Measurements from ENCODE around the gene TMTC4. TPM values are rescaled to one million over a fixed set of nuclear protein-coding genes. Genes with fewer than 3 reads are reported as not detected.

TMTC4 gene
- polyA plus RNA-seq, 2 of the 4 experiments (the other 2 are of a cell fraction) = 15.6 to 17.5 TPM

DNA sequence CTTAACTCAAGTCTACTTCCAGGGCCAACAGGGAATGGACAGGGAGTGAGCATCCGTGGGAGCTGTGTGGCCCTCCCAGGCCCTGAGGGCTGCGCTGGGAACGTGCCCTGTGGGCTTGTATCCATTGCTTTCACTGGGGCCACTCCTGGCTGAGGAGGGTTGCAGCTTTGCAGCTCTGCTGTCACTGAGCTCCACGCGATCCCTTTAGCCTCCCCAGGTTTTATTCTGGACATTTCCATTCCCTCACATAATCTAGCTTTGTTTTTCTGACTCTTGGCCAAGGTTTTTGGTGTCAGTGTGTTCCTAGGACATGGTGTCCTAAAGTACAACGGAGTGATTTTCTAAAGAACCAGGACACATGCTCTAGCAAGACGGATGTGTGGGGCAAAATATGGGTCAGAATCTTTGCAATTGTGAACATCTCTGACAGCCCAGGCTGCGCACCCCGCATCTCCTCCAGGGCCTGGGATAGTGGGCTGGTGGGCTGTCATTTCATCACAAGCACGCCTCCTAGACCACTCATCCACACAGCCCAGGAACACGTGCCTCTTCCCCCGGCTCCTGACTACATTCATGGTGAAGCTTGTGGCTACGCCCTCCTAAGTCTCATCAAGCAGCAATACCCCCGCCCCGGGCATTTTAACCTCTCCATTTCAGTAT is 114.0 kb downstream of the TMTC4 start:
- H3K4me2 ChIP-seq = no peak overlapping the region
- H3K9me3 ChIP-seq = no peaks in the 10 kb centered on the region
- no peak overlapping the region for H3K4me3 ChIP-seq
- FAIRE-seq = no peak
- CTCF ChIA-PET = interaction anchor here (1.0 to 1.9 kb wide), 3 partner anchors 12 to 46 kb away, joined by 3 to 8 read pairs (median 5); no protein-coding TSS in a partner anchor
- POLR2A ChIA-PET = no interaction called here
- no peak for TF ChIP-seq RNF2 (IDR thresholded peaks at IDR 0.05; ENCODE audit: borderline replicate concordance, low read depth)
- no peak for TF ChIP-seq POLR2A (IDR thresholded peaks at IDR 0.05; ENCODE audit: low read length)
- TF ChIP-seq MYC (IDR thresholded peaks at IDR 0.05; ENCODE audit: borderline replicate concordance, low read length) = no peak
- no peak for TF ChIP-seq TFCP2L1 (CRISPR knock-in tag; IDR thresholded peaks at IDR 0.05)
- no peak for TF ChIP-seq PHF8 (IDR thresholded peaks at IDR 0.05; ENCODE audit: borderline replicate concordance, low read depth)
- TF ChIP-seq ATOH8 (CRISPR knock-in tag; IDR thresholded peaks at IDR 0.05; ENCODE audit: low read depth) = no peak
- TF ChIP-seq CEBPB (IDR thresholded peaks at IDR 0.05) = no peak
- TF ChIP-seq CBX2 (IDR thresholded peaks at IDR 0.05; ENCODE audit: borderline replicate concordance, low read depth) = no peak
- no peak for TF ChIP-seq FOSL2 (IDR thresholded peaks at IDR 0.05)
- TF ChIP-seq FOSL2 (CRISPR knock-in tag; IDR thresholded peaks at IDR 0.05) = no peak
- no peak for TF ChIP-seq NR3C1 (IDR thresholded peaks at IDR 0.05)
- no peak for TF ChIP-seq RARB (CRISPR knock-in tag; IDR thresholded peaks at IDR 0.05)
- TF ChIP-seq MAX (IDR thresholded peaks at IDR 0.05) = no peak
- TF ChIP-seq, protein P1, sequence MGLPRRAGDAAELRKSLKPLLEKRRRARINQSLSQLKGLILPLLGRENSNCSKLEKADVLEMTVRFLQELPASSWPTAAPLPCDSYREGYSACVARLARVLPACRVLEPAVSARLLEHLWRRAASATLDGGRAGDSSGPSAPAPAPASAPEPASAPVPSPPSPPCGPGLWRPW (IDR thresholded peaks at IDR 0.05) = no peak
- ATAC-seq = no peak
- no peak overlapping the region for H3K27ac ChIP-seq
- 81% methylated on average over 15 of the region's 15 CpGs for WGBS (ENCODE audit: missing lambda C conversion rate)
- no peak for DNase-seq (ENCODE audit: low read depth in 1 of 2, low spot score in 1 of 2)
- peaks cover 10% of the 10 kb centered on the region; the same call in 2 of the 3 replicates for H3K4me1 ChIP-seq

- Histone ChIP-seq H3K4me1 (peaks cover 10% of the 10 kb centered on the region; the same call in 2 of the 3 replicates), H3K9me3 (no peaks in the 10 kb centered on the region), H3K27ac (no peak overlapping the region), H3K4me2 (no peak overlapping the region), H3K4me3 (no peak overlapping the region)
- no peak for DNase-seq (ENCODE audit: low read depth in 1 of 2, low spot score in 1 of 2)
- WGBS (ENCODE audit: missing lambda C conversion rate) = 87% methylated on average over 8 of the region's 8 CpGs
- CTCF ChIA-PET = interaction anchor here (1.0 to 1.9 kb wide), 3 partner anchors 13 to 45 kb away, joined by 3 to 8 read pairs (median 5); no protein-coding TSS in a partner anchor
- POLR2A ChIA-PET = no interaction called here
- FAIRE-seq = no peak
- no peak for TF ChIP-seq HOXB13 (CRISPR knock-in tag; IDR thresholded peaks at IDR 0.05; ENCODE audit: low read depth)
- no peak for TF ChIP-seq MYC (IDR thresholded peaks at IDR 0.05; ENCODE audit: borderline replicate concordance, low read length)
- TF ChIP-seq ZFP36 (IDR thresholded peaks at IDR 0.05; ENCODE audit: borderline replicate concordance, partially characterized antibody) = no peak
- no peak for TF ChIP-seq FOXS1 (CRISPR knock-in tag; IDR thresholded peaks at IDR 0.05)
- no peak for TF ChIP-seq EHMT2 (IDR thresholded peaks at IDR 0.05; ENCODE audit: low read depth)
- no peak for ATAC-seq
Observed at GRCh38 chr13:100559886-100560285, 114.7 kb downstream of the TMTC4 start.

Other genes starting within 250 kb of the TMTC4 start
- 6.1 and 8.6 TPM in 2 replicates for gene GGACT, start 86.0 kb downstream of the TMTC4 start, polyA plus RNA-seq (2011; rRNA removed)
- 2.5 to 3.1 TPM (median 2.7 TPM) in 3 replicates for gene GGACT, start 86.0 kb downstream of the TMTC4 start, polyA plus RNA-seq (2017; fragmentation: RNase III; extraction: RNeasy Plus Mini Kit Qiagen cat#74134 plus additional on column Dnase treatment)